ENCODE results near the gene OR10G2. TPM values are rescaled to one million over a fixed set of nuclear protein-coding genes. Genes with fewer than 3 reads are reported as not detected.

The OR10G2 gene
- total RNA-seq: not detected in 3 replicates

GRCh38 chr14:21634840-21635239 lies at the start of gene OR10G2:
Gene OR10G2, minus strand, starts transcription at chr14:21634940. Its CDS starts 98 bp downstream, at chr14:21634842.
- H3K4me3 Mint-ChIP-seq: no peak within 1 kb of the TSS
- DNase-seq (ENCODE audit: low spot score in 2 of 2, unreplicated experiment in 2 of 2): no peak
- no peak for TF ChIP-seq CTCF (IDR thresholded peaks at IDR 0.05; ENCODE audit: unreplicated experiment)
- no peak within 1 kb of the TSS for H3K27ac Mint-ChIP-seq
- peaks cover 20% of the 10 kb centered on the region for H3K27me3 Mint-ChIP-seq (ENCODE audit: low read depth)
- peaks cover 7% of the 10 kb centered on the region for H3K9me3 Mint-ChIP-seq
- no peaks in the 10 kb centered on the region for H3K36me3 Mint-ChIP-seq
- H3K4me1 Mint-ChIP-seq: no peaks in the 10 kb centered on the region

- DNase-seq (ENCODE audit: low spot score in 2 of 2, unreplicated experiment in 2 of 2): no peak
- peaks cover 5% of the 10 kb centered on the region for H3K9me3 Mint-ChIP-seq
- peaks cover 29% of the 10 kb centered on the region for H3K27me3 Mint-ChIP-seq (ENCODE audit: low read depth)
- no peak overlapping the region for H3K27ac Mint-ChIP-seq
- no peak overlapping the region for H3K4me3 Mint-ChIP-seq
- H3K36me3 Mint-ChIP-seq: no peaks in the 10 kb centered on the region
- no peaks in the 10 kb centered on the region for H3K4me1 Mint-ChIP-seq
- TF ChIP-seq CTCF (IDR thresholded peaks at IDR 0.05; ENCODE audit: unreplicated experiment): no peak
These were observed 45.3 kb upstream of the OR10G2 start for GRCh38 chr14:21680072-21680471.

GRCh38 chr14:21675566-21675965 lies 40.8 kb upstream of the OR10G2 start:
- Mint-ChIP-seq H3K27me3 (ENCODE audit: low read depth) (peaks cover 17% of the 10 kb centered on the region), H3K27ac (no peak overlapping the region), H3K4me1 (no peaks in the 10 kb centered on the region), H3K36me3 (no peaks in the 10 kb centered on the region), H3K4me3 (no peak overlapping the region), H3K9me3 (peaks cover 10% of the 10 kb centered on the region)
- no peak for TF ChIP-seq CTCF (IDR thresholded peaks at IDR 0.05; ENCODE audit: unreplicated experiment)
- no peak for DNase-seq (ENCODE audit: low spot score in 2 of 2, unreplicated experiment in 2 of 2)

GRCh38 chr14:21673718-21674117 lies 39.0 kb upstream of the OR10G2 start, which contains the start of gene OR4E1:
Gene OR4E1, minus strand, starts transcription at chr14:21673818. Its CDS starts 2,883 bp downstream, at chr14:21670935.
- Mint-ChIP-seq H3K36me3 (no peaks in the 10 kb centered on the region), H3K4me1 (no peaks in the 10 kb centered on the region), H3K27ac (no peak within 1 kb of the TSS), H3K9me3 (peaks cover 10% of the 10 kb centered on the region), H3K4me3 (no peak within 1 kb of the TSS), H3K27me3 (ENCODE audit: low read depth) (peaks cover 29% of the 10 kb centered on the region)
- DNase-seq (ENCODE audit: low spot score in 2 of 2, unreplicated experiment in 2 of 2): no peak
- no peak for TF ChIP-seq CTCF (IDR thresholded peaks at IDR 0.05; ENCODE audit: unreplicated experiment)

- Mint-ChIP-seq H3K9me3 (peaks cover 10% of the 10 kb centered on the region), H3K36me3 (no peaks in the 10 kb centered on the region), H3K4me1 (no peaks in the 10 kb centered on the region), H3K27ac (no peak overlapping the region), H3K27me3 (ENCODE audit: low read depth) (peaks cover 26% of the 10 kb centered on the region), H3K4me3 (no peak overlapping the region)
- TF ChIP-seq CTCF (IDR thresholded peaks at IDR 0.05; ENCODE audit: unreplicated experiment): no peak
- no peak for DNase-seq (ENCODE audit: low spot score in 2 of 2, unreplicated experiment in 2 of 2)
These were observed 37.4 kb upstream of the OR10G2 start for GRCh38 chr14:21672116-21672515.

GRCh38 chr14:21671371-21671770 lies 36.6 kb upstream of the OR10G2 start:
- Mint-ChIP-seq H3K27ac (no peak overlapping the region), H3K4me1 (no peaks in the 10 kb centered on the region), H3K4me3 (no peak overlapping the region), H3K36me3 (no peaks in the 10 kb centered on the region), H3K9me3 (peaks cover 10% of the 10 kb centered on the region), H3K27me3 (ENCODE audit: low read depth) (peaks cover 26% of the 10 kb centered on the region)
- TF ChIP-seq CTCF (IDR thresholded peaks at IDR 0.05; ENCODE audit: unreplicated experiment): no peak
- DNase-seq (ENCODE audit: low spot score in 2 of 2, unreplicated experiment in 2 of 2): no peak

All from mesothelial cell of epicardium (in vitro differentiated cells).